NT2/D1 (cell line): Measurements from ENCODE around the gene PLCD1.

Source experiments
- SUZ12 ChIP-seq: IDR thresholded peaks from 2 replicates; pipeline ENCODE4 v1.6.1; 2011; ENCODE audit not compliant: insufficient read length, insufficient read depth; ENCODE audit errors: extremely low read depth
- YY1 ChIP-seq: IDR thresholded peaks from 2 replicates; pipeline ENCODE4 v1.6.1; 2011; ENCODE audit not compliant: insufficient read length, insufficient read depth
- ZNF274 ChIP-seq: IDR thresholded peaks from 2 replicates; pipeline ENCODE4 v1.6.1; 2011; ENCODE audit warnings: mild to moderate bottlenecking, low read depth, low read length

DNA sequence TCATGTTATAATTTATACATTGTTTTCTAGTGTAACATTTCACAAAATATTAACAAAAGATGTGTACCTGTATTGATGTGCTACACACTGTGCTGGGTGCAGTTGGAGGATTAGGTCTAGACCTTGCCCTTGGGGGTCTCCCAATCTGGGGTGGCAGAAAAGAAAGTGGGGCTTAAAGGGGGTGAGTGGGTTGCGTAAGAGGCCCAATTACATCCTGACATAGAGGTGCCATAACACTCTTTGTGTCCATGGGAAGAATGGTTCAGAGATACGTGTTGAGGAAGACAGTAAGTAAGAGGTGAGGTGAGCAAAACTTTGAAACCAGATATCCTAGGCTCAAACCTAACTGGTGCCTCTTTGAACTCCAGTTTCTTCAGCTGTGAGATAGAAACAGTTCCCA lies 40.6 kb upstream of the PLCD1 start:
- TF ChIP-seq YY1 (no peak), ZNF274 (no peak), SUZ12 (no peak)
